ENCODE results near the gene IL1A. TPM values are rescaled to one million over a fixed set of nuclear protein-coding genes. Genes with fewer than 3 reads are reported as not detected.

The IL1A gene
- total RNA-seq, 1 experiment from 2014 or later: 0.42 TPM

DNA sequence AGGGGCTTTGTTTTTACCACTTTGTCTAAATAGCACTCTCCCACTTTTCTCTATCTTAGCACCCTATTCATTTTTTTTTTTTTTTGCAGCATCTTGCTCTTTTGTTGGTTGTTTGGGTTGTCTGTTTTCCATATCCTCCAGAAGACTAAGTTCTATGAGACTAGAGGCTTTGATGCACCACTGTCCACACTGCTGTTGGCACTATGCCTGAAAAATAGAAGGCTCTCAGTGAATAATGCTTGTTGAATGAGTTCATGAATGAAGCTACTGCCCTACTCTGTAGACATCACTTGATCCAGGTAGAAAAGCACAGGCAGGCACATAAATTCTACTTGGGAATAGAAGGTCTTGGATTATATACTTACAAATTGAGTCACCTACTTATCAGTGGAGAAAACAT is 7.3 kb downstream of the IL1A start:
- ChIA-PET POLR2A (no interaction called here), CTCF (no interaction called here)
- Mint-ChIP-seq H3K4me1 (peaks cover 11% of the 10 kb centered on the region), H3K9me3 (no peaks in the 10 kb centered on the region), H3K27me3 (ENCODE audit: low read depth) (no peaks in the 10 kb centered on the region; the same call in 1 of the 2 replicates), H3K36me3 (no peaks in the 10 kb centered on the region), H3K27ac (no peak overlapping the region), H3K4me3 (no peak overlapping the region)
- no peak for TF ChIP-seq STAT6 (CRISPR knock-in tag; conservative IDR thresholded peaks at IDR 0.05; ENCODE audit: low read depth)
- TF ChIP-seq ZBTB21 (CRISPR knock-in tag; IDR thresholded peaks at IDR 0.05; ENCODE audit: borderline replicate concordance): no peak
- TF ChIP-seq GRHL2 (CRISPR knock-in tag; IDR thresholded peaks at IDR 0.05; ENCODE audit: insufficient replicate concordance, severe bottlenecking): no peak
- no peak for TF ChIP-seq ZNF396 (CRISPR knock-in tag; IDR thresholded peaks at IDR 0.05; ENCODE audit: borderline replicate concordance)
- TF ChIP-seq, protein P1, sequence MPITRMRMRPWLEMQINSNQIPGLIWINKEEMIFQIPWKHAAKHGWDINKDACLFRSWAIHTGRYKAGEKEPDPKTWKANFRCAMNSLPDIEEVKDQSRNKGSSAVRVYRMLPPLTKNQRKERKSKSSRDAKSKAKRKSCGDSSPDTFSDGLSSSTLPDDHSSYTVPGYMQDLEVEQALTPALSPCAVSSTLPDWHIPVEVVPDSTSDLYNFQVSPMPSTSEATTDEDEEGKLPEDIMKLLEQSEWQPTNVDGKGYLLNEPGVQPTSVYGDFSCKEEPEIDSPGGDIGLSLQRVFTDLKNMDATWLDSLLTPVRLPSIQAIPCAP (CRISPR knock-in tag; IDR thresholded peaks at IDR 0.05): no peak
- no peak for TF ChIP-seq ZNF281 (CRISPR knock-in tag; IDR thresholded peaks at IDR 0.05)
- no peak for TF ChIP-seq EMX1 (CRISPR knock-in tag; IDR thresholded peaks at IDR 0.05)
- no peak for TF ChIP-seq RELA (CRISPR knock-in tag; IDR thresholded peaks at IDR 0.05; ENCODE audit: borderline replicate concordance)
- TF ChIP-seq KAT7 (CRISPR knock-in tag; IDR thresholded peaks at IDR 0.05; ENCODE audit: borderline replicate concordance): no peak
- TF ChIP-seq, protein P2, sequence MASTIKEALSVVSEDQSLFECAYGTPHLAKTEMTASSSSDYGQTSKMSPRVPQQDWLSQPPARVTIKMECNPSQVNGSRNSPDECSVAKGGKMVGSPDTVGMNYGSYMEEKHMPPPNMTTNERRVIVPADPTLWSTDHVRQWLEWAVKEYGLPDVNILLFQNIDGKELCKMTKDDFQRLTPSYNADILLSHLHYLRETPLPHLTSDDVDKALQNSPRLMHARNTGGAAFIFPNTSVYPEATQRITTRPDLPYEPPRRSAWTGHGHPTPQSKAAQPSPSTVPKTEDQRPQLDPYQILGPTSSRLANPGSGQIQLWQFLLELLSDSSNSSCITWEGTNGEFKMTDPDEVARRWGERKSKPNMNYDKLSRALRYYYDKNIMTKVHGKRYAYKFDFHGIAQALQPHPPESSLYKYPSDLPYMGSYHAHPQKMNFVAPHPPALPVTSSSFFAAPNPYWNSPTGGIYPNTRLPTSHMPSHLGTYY (CRISPR knock-in tag; IDR thresholded peaks at IDR 0.05): no peak
- no peak for DNase-seq (ENCODE audit: low spot score)
- no peak for ATAC-seq

- TF ChIP-seq FOXJ3 (CRISPR knock-in tag; IDR thresholded peaks at IDR 0.05; ENCODE audit: borderline replicate concordance): no peak
- TF ChIP-seq ZBTB21 (CRISPR knock-in tag; IDR thresholded peaks at IDR 0.05; ENCODE audit: borderline replicate concordance): no peak
- no peak for TF ChIP-seq GTF2I (CRISPR knock-in tag; conservative IDR thresholded peaks at IDR 0.05)
- no peak for TF ChIP-seq IRF2 (CRISPR knock-in tag; IDR thresholded peaks at IDR 0.05; ENCODE audit: borderline replicate concordance, low read depth)
- TF ChIP-seq NR1H2 (CRISPR knock-in tag; IDR thresholded peaks at IDR 0.05): no peak
- TF ChIP-seq GABPB1 (CRISPR knock-in tag; IDR thresholded peaks at IDR 0.05): no peak
- no peak for TF ChIP-seq ZNF416 (CRISPR knock-in tag; IDR thresholded peaks at IDR 0.05)
- TF ChIP-seq GRHL2 (CRISPR knock-in tag; IDR thresholded peaks at IDR 0.05; ENCODE audit: insufficient replicate concordance, severe bottlenecking): no peak
- no peak for TF ChIP-seq ZNF121 (CRISPR knock-in tag; IDR thresholded peaks at IDR 0.05)
- TF ChIP-seq, protein P3, sequence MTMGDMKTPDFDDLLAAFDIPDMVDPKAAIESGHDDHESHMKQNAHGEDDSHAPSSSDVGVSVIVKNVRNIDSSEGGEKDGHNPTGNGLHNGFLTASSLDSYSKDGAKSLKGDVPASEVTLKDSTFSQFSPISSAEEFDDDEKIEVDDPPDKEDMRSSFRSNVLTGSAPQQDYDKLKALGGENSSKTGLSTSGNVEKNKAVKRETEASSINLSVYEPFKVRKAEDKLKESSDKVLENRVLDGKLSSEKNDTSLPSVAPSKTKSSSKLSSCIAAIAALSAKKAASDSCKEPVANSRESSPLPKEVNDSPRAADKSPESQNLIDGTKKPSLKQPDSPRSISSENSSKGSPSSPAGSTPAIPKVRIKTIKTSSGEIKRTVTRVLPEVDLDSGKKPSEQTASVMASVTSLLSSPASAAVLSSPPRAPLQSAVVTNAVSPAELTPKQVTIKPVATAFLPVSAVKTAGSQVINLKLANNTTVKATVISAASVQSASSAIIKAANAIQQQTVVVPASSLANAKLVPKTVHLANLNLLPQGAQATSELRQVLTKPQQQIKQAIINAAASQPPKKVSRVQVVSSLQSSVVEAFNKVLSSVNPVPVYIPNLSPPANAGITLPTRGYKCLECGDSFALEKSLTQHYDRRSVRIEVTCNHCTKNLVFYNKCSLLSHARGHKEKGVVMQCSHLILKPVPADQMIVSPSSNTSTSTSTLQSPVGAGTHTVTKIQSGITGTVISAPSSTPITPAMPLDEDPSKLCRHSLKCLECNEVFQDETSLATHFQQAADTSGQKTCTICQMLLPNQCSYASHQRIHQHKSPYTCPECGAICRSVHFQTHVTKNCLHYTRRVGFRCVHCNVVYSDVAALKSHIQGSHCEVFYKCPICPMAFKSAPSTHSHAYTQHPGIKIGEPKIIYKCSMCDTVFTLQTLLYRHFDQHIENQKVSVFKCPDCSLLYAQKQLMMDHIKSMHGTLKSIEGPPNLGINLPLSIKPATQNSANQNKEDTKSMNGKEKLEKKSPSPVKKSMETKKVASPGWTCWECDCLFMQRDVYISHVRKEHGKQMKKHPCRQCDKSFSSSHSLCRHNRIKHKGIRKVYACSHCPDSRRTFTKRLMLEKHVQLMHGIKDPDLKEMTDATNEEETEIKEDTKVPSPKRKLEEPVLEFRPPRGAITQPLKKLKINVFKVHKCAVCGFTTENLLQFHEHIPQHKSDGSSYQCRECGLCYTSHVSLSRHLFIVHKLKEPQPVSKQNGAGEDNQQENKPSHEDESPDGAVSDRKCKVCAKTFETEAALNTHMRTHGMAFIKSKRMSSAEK (CRISPR knock-in tag; IDR thresholded peaks at IDR 0.05; ENCODE audit: borderline replicate concordance): no peak
- TF ChIP-seq MYBL2 (CRISPR knock-in tag; IDR thresholded peaks at IDR 0.05): no peak
- TF ChIP-seq, protein P4, sequence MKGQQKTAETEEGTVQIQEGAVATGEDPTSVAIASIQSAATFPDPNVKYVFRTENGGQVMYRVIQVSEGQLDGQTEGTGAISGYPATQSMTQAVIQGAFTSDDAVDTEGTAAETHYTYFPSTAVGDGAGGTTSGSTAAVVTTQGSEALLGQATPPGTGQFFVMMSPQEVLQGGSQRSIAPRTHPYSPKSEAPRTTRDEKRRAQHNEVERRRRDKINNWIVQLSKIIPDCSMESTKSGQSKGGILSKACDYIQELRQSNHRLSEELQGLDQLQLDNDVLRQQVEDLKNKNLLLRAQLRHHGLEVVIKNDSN (CRISPR knock-in tag; IDR thresholded peaks at IDR 0.05): no peak
- TF ChIP-seq NFYB (CRISPR knock-in tag; conservative IDR thresholded peaks at IDR 0.05; ENCODE audit: low read depth): no peak
- no peak for TF ChIP-seq TEAD1 (CRISPR knock-in tag; IDR thresholded peaks at IDR 0.05)
- TF ChIP-seq ATF1 (CRISPR knock-in tag; IDR thresholded peaks at IDR 0.05): no peak
- no peak for TF ChIP-seq SOX15 (CRISPR knock-in tag; IDR thresholded peaks at IDR 0.05)
- TF ChIP-seq ZNF219 (CRISPR knock-in tag; IDR thresholded peaks at IDR 0.05; ENCODE audit: borderline replicate concordance): no peak
- DNase-seq (ENCODE audit: low spot score): no peak
- H3K27ac Mint-ChIP-seq: no peak overlapping the region
- no peaks in the 10 kb centered on the region; the same call in 1 of the 2 replicates for H3K27me3 Mint-ChIP-seq (ENCODE audit: low read depth)
- H3K4me3 Mint-ChIP-seq: no peak overlapping the region
- ChIA-PET POLR2A (no interaction called here), CTCF (no interaction called here)
- H3K4me1 Mint-ChIP-seq: peaks cover 11% of the 10 kb centered on the region
- no peak for ATAC-seq
- no peaks in the 10 kb centered on the region for H3K9me3 Mint-ChIP-seq
- no peaks in the 10 kb centered on the region for H3K36me3 Mint-ChIP-seq
Observed at GRCh38 chr2:112776113-112776512, 8.2 kb downstream of the IL1A start.

Data from WTC11 (cell line).